ENCODE measurements around the gene RBM3.

RBM3 gene

DNA sequence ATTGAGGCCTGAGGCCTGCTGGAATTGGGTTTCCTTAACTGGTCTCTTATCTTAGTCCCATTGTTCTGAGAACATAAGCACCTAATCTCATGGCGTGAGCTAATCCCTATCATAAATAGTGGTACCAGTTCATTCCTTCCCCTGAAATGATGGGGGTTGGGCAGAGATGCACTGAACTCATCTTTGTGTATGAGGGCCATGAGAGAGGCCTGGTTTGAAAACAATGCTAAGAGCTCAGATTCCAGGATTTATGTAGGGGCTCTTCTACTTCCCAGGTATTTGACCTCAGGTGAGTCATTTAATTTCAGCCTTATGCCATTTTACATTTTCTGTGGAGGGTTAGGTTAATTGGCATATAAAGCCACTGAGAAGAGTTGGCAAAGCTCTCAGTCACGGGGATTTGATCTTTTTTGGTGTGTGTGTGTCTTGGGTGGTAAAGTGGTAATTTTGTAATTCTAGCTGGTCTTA is 4.4 kb downstream of the RBM3 start:
- DNase-seq (ENCODE audit: low read depth): no peak

DNA sequence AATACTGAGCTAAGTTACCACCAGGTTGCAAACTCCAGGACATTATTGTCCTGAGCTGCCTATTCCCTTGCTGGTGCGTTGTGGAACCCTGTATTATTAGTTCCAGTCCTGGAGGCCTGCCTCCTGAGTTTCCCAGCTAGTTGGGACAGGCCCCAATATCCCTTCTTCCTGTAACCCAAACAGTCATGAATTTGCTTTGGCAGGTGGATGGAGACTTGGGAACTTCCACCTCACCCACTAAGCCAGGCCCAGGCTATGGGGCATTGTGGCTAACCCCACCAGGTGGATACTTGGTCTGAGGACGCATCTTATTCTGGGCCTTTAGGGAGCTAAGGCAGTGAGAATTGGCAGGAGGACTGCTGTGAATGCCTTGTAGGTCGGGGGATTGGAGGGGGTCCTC is 5.0 kb downstream of the RBM3 start:
- no peak for DNase-seq (ENCODE audit: low read depth)

DNA sequence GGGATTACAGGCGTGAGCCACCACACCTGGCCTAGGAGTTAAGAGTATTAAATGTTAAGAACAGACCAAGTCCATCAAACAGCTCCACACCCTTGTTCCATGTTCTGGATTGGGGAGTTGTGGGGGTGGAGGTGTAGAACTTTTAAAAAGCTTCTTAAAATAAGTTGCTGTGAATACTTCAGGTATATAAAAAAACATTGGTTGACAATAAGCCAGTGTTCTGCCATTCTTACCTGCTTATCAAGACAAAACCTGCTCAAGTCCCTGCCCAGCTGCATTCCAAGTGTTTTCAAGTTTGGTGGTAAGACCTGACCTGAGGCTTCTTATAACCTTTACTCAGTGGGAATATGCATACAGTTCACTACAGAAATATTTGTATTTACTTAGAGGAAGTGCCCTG is 6.4 kb downstream of the RBM3 start:
- no peak for DNase-seq (ENCODE audit: low read depth)

DNA sequence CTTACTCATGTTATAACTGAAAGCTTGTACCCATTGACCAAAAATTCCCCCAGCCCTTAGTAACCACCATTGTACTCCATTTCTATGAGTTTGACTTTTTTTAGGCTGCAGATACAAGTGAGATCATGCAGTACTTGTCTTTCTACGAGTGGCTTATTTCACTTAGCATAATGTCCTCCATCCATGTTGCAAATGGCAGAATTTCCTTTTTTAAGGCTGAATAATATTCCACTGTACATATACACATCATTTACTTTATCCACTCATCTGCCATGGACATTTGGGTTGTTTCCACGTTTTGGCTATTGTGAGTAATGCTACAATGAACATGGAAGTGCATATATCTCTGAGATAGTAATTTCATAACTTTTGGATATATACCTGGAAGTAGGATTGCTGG is 10.4 kb downstream of the RBM3 start:
- DNase-seq (ENCODE audit: low read depth): no peak

DNA sequence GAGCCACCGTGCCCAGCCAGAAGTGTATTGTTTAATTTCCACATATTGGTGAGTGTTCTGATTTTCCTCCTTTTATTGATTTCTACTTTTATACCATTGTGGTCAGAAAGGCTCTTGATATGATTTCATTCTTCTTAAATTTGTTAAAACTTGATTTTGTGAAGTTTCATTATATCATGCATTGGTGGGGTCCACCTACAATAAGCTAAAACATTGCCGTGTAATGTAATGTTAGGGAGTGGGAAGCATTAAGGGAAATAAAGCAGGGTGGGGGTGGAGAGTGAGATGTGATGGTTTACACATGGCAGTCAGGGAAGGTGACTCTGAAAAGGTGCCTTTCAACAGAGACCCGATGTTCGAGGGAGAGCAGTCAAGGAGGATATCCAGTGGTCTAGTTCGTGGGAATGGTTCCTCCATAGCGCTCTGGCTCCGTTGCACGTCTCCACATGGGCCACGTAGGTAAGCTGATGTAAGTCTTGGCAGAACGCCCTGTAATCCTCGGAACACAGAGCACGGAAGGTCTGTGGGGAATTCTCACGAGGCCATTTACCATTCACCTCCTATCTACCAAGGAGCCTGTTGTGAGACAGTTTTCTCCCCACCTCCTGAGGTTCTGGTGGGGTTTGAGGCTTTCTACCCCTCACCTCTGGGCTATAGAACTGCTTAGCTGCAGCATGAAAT is 15.3 kb downstream of the RBM3 start:
- no peak for DNase-seq (ENCODE audit: low read depth)

DNA sequence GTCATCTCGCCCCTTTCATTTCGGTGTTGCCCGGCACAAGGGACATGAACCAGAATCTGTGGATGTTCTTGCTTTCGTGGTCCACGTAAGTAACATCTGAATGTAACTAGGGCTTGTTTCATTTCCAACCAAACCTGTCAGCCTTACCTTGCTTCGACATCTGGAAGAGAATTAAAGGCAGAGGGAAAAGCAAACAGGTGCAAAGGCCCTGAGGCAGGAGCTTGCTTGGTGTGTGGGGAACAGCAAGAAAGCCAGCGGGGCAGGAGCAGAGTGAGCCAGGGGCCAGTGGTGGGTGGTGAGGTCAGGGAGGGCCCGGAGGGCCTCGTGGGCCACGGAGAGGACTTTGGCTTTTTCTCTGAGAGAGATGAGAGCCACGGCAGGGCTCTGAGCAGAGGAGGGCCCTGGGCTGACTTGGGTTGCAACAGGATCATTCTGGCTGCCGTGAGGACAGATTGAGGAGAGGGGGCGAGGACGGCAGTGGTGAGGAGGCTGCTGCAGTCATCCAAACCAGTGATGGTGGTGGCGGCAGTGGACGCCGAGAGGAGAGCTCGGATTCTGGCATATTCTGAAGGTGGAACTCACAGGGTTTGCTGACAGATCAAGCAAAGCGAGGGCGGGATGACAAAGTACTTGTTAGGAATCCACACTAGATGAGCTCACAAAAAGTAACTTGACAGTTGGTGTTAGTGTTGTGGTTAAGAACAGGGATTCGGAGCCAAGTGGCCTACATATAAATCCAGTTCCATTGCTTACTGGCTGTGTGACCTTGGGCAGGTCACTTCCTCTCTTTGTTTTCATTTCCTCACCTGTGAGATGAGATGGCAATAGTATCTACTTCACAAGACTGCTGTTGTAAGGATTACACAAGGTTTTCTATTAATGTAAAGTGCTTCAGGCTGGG is 16.2 kb downstream of the RBM3 start:
- DNase-seq (ENCODE audit: low read depth): no peak

DNA sequence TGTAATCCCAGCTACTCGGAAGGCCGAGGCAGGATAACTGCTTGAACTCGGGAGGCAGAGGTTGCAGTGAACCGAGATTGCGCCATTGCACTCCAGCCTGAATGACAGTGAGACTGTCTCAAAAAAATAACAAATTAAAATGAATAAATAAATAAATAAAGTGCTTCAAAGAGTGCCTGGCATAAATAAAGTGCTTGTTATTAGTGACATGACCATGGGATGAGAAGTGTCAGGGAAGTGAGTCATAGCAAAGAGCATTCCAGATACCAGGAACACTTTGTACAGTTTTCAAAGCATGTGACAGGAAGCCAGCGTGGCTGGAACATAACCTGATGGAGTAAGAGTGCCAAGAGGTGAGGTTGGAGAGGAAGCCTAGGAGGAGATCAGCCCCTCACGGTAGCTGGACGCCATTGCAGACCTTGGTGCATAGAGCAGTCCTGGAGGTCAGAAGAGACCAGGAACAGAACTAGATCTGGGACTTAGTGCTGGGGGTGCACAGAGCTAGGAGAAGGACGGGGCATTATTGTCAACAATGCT is 17.0 kb downstream of the RBM3 start:
- DNase-seq (ENCODE audit: low read depth): peak; percentile 89

DNA sequence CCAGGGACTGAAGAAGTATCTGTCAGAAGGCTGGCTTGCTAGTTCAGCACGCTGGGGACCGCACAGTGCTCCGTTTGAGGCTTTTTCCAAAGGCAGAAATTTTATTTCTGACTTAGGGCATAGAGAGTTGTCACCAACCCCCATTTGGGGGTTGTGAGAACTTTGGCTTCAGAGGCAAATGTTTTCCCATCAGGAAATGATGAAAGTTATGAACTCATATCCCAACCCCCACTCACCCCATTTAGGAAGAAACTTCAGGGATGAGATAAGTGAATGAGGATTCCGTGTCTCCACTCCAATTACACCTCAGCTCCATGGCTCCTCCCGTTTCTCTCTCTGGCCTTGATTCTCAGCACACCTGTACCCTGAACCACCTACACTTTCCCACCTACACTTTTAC is 18.7 kb downstream of the RBM3 start:
- DNase-seq (ENCODE audit: low read depth): peak; percentile 38

DNA sequence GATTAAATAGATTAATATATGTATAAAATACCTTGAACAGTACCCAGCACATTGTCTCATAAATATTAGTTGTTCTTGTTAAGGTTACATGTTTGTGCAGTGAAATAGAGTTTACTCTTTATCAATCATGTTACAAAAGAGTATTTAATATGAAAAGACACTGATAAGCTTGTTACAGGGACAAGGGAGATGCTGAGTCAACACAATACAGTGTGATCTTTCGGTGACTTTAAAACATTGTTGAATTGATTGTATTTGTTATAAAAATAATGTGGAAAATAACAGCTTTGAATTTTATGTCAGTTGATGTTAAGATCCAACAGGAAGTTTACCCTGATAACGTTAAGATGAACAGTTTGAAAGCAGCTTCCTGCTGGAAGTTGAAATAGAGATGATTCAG is 21.6 kb downstream of the RBM3 start:
- no peak for DNase-seq (ENCODE audit: low read depth)

DNA sequence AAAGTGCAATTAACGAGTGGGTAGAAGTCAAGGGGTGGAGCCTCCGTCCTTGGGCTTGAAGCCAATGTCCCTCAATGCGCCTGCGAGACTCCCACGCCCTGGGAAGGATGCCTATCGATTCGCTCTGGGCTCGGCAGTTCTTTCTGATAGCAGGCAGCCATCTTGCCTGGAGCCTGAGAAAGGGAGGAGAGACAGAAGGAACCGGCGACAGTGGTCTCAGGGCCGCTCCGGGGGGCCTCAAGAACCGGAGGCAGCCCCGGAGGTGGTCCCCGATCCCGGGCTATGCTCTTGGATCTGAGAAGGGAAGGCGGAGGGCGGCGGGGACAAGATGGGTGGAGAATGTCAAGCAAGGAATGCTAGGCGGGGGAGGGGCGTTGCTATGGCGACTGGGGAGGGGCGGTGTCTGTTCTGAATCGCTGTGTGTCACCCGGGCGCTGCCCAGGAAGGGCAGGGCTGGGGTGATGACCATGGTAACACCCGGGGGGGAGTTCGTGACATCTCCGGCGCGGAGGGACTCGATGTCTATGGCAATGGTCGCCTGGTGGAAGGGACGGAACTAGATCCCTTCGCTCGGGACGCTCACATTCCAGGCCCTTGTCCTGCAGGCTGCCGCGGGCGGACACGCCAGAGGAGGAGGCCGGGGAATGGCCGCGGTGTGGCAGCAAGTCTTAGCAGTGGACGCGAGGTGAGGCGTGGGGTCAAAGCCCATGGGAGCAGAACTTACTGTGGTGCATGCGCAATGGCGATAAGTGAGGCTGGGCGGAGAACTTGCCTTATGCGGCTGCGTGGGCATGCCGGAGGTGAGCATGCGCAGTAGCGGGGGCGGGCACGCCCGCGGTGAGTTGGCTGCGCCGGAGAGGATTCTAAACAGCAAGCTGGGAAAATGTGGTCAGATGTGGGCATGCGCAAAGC is 23.3 kb downstream of the RBM3 start, which contains the start of gene WDR13:
WDR13 (plus strand) TSS at position 140 of the 912 bp plus-strand sequence; CDS start at position 645, 505 bp downstream.
- DNase-seq (ENCODE audit: low read depth): peak; percentile 94

DNA sequence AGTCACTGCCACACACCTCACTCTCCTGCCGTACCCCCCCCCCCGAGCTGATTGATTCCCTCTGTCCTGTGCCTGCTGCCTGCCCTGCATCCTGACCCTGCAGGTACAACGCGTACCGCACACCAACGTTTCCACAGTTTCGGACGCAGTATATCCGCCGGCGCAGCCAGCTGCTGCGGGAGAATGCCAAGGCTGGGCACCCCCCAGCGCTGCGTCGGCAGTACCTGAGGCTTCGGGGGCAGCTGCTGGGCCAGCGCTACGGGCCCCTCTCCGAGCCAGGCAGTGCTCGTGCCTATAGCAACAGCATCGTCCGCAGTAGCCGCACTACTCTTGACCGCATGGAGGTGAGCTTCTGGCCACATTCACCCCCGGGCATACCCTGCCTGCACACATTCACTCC is 24.3 kb downstream of the RBM3 start:
- no peak for DNase-seq (ENCODE audit: low read depth)

DNA sequence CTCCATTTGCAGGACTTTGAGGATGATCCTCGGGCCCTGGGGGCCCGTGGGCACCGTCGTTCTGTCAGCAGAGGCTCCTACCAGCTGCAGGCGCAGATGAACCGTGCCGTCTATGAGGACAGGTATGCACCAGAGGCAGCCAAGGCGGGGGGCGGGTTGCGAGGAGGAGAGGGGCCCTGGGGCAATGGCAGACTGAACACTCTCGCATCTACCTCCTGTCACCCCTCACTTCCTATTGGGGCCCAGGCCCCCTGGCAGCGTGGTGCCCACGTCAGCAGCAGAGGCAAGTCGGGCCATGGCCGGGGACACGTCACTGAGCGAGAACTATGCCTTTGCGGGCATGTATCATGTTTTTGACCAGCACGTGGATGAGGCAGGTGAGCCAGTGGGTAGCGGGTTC is 25.1 kb downstream of the RBM3 start:
- no peak for DNase-seq (ENCODE audit: low read depth)

DNA sequence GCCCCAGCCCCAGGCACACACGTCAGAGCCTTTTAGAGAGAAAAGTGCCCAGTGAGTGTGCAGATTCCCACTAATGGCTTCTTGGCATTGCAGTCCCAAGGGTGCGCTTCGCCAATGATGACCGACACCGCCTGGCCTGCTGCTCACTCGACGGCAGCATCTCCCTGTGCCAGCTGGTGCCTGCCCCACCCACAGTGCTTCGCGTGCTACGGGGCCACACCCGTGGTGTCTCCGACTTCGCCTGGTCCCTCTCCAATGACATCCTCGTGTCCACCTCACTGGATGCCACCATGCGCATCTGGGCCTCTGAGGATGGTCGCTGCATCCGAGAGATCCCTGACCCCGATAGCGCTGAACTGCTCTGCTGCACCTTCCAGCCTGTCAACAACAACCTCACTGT is 25.9 kb downstream of the RBM3 start:
- DNase-seq (ENCODE audit: low read depth): no peak

DNA sequence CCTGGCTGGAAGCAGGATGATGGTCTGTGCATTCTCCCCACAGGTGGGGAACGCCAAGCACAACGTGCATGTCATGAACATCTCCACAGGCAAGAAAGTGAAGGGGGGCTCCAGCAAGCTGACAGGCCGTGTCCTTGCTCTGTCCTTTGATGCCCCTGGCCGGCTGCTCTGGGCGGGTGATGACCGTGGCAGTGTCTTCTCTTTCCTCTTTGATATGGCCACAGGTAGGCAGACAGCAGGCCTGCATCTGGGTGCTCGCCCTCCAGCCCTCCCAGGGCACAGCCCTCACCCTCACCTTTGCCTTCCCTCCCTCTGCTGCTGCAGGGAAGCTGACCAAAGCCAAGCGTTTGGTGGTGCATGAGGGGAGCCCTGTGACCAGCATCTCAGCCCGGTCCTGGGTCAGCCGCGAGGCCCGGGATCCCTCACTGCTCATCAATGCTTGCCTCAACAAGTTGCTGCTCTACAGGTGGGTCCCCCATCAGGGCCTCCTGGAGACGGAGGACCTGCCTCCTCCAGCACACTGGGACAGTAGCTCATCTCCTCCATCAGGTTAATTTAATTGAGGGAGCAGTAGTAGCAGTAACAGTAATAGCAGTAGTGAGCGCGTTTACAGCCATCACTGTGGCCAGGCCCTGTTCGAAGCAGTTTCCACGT is 27.6 kb downstream of the RBM3 start:
- DNase-seq (ENCODE audit: low read depth): no peak

DNA sequence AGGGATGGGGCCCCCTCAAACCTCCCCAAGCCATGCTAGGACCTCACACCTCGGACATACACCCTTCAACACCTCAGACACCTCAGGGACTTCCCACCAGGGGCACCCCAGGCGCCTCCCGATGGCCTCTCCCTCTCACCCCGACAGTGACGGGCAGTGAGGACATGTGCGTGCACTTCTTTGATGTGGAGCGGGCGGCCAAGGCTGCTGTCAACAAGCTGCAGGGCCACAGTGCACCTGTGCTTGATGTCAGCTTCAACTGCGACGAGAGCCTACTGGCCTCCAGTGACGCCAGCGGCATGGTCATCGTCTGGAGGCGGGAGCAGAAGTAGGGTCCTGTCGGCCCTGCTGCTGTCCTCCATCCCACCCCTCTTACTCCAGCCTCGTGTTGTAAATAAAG is 30.4 kb downstream of the RBM3 start:
- no peak for DNase-seq (ENCODE audit: low read depth)

DNA sequence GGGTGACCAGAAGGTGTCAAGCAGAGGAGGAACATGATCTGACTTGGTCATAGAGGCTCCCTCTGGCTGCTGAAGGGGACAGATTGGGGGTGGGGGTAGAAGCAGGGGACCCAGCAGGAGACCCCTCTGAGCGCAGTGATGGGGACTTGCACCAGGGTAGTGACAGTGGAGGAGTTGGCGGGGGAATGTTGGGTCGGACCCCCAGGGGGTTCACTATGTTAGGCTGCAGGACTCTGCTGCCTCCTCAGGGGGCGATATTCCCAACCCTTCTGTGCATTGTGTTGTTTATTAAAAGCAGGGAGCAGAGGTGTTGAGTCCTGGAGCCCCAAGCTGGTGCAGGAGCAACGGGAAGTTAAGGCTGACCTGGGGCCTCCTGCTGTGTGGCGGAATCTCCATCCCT is 31.8 kb downstream of the RBM3 start:
- no peak for DNase-seq (ENCODE audit: low read depth)

DNA sequence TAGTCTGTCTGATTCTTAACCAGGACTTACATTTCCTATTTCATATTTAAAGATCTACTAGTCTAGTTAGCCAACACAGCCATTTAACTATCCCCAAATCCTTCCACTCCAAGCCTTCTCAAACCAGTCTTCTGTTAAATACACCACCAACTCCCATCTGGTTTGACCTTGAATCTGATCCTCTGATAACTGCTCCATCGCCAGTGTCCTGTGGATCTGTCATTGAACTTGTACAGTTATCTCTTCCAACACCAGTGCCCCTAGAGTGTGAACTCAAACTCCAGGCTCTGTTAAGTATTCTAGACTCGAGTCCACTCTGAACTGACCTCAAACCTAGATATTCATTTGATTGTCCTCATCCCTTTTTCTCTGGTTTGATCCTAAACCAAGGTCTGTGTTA is 37.4 kb downstream of the RBM3 start:
- no peak for DNase-seq (ENCODE audit: low read depth)

DNA sequence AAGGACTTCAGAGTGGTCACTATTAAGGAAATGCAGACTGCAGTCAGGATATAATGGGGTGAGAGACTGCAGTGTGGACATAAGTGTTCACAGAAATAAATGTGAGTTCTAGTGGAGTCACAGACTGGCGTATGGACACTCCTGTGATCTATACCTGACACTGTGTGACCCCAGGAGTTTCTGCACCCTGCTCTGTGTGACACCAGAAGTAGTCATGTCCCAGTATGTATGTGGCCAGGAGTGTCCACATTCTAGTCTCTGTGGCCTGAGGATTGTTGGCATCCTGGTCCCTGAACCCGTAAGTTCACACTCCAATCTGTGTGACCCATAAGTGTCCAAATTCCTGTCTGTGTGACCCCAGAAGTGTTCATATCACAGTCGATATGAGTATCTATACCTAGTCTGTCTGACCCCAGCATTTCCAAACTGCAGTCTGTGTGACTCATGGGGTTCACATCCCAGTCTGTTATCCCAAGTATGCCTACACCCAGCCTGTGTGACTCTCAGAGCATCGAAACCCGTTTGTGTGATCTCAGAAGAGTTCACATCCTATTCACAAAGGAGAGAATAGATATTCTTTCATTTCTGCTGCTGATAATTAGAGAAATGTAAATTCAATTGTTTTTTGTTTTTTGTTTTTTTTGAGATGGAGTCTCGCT is 39.3 kb downstream of the RBM3 start:
- DNase-seq (ENCODE audit: low read depth): peak; percentile 34

DNA sequence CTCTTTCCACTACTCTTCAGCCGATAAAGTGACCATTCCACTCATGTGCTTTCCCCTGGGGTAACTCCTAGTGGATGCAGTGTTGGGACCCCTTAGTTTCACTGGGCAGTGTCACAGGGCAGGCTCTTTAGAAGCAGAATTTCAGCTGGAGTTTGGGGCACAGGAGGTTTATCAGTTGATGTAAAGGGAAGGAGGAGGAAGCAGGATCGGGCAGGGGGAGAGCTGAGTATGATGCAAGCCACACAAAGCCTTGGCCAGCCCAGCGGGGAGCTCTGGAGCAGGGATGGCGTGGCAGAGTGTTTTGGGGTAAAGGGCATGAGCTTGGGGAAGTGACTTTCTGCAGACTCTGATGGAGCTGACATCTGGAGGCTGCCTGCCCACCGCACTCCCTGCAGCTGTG is 42.3 kb downstream of the RBM3 start:
- no peak for DNase-seq (ENCODE audit: low read depth)

DNA sequence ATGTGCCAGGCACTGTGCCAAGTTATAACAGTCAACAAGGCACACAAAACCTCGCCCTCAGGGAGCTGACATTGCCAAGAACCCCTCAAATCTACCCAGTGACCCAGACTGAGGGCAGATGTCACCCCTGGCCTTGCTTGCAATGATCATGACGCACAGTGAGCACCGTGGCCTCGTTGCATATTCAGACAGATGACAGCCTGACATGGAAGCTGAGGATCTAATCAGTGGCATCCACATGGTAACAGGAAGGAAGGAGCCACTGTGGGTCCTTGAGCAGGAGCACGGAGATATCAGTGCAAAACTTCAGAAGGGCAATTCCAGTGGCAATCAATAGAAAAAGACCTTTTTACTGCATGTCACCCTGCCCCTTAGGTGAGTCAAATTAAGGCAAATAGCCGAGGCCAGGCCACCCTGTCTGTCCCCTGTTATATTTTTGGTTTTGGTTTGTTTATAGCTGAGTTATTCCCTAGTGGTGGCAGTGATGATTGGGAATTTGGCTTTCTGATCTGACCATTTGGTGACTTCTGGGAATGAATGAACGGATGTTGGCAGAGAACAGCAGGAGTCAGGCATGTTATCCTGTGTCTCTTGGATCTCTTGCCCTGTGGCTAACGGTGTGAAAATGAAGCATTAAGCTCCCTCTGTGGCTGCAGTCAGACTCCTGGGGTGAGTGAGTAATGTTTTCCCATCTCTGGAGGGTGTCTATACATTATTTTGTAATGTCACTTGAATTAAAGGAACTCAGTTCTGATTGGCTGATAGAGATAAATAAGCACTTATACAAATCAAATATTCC is 43.5 kb downstream of the RBM3 start:
- DNase-seq (ENCODE audit: low read depth): peak; percentile 27

Data from EH (cell line).